Sigmoid colon (tissue), 7 donors: ENCODE results near the gene SPRR2F. TPM values are rescaled to one million over a fixed set of nuclear protein-coding genes. Genes with fewer than 3 reads are reported as not detected.

ENCODE experiments used
- DNase-seq: peaks from one replicate; pipeline ENCODE4 v3.0.0-alpha.2; 2019
- H3K27ac ChIP-seq, 4 donors: fragments of 200-600 bp; sonication (generic); one replicate each; pipeline ENCODE4 v1.5.1; 2016 to 2019; ENCODE audit warnings: mild to moderate bottlenecking in 1 of 4
- H3K27me3 ChIP-seq, 3 donors: fragments of 200-600 bp; sonication (generic); one replicate each; pipeline ENCODE4 v1.5.1; 2019; ENCODE audit warnings: mild to moderate bottlenecking in 1 of 3
- H3K36me3 ChIP-seq, 4 donors: fragments of 200-600 bp; sonication (generic); one replicate each; pipeline ENCODE4 v1.5.1; 2016 to 2019
- H3K4me1 ChIP-seq, 4 donors: fragments of 200-600 bp; sonication (generic); one replicate each; pipeline ENCODE4 v1.5.1; 2017 to 2019
- H3K4me3 ChIP-seq, 4 donors: fragments of 200-600 bp; sonication (generic); one replicate each; pipeline ENCODE4 v1.5.1; 2017 to 2019; ENCODE audit warnings: mild to moderate bottlenecking in 2 of 4, moderate library complexity in 1 of 4
- H3K9me3 ChIP-seq, 4 donors: fragments of 200-600 bp in 3 of 4; sonication (generic) in 3 of 4; one replicate each; pipeline versions ENCODE4 v1.5.1 to v1.6.1; 2013 to 2019
- CTCF ChIP-seq, 4 experiments: fragments of 450-650 bp in 3 of 4; fragments of 200-600 bp in 1 of 4; IDR thresholded peaks; one replicate each; pipeline ENCODE4 v1.5.1; 2016 to 2019; ENCODE audit warnings: antibody characterized with exemption in 4 of 4, mild to moderate bottlenecking in 3 of 4, moderate library complexity in 2 of 4
- EP300 ChIP-seq, 4 donors: sonication (generic); formaldehyde crosslinking; IDR thresholded peaks; one replicate each; pipeline ENCODE4 v1.6.1; 2017; ENCODE audit warnings: antibody characterized with exemption in 4 of 4
- POLR2A ChIP-seq, 2 donors: fragments of 450-650 bp; IDR thresholded peaks; one replicate each; pipeline ENCODE4 v1.6.1; 2016; ENCODE audit warnings: antibody characterized with exemption in 2 of 2, mild to moderate bottlenecking in 2 of 2, moderate library complexity in 2 of 2
- POLR2AphosphoS5 ChIP-seq, 4 donors: sonication (generic); formaldehyde crosslinking; IDR thresholded peaks; one replicate each; pipeline ENCODE4 v1.6.1; 2017; ENCODE audit warnings: antibody characterized with exemption in 4 of 4
- WGBS, 2 donors: extraction: QIAGEN DNeasy Blood & Tissue Kit; methylation state at CpG; one replicate each; pipeline ENCODE4 v1.1.7; 2013; 5-methylcytosine and 5-hydroxymethylcytosine counted together
- intact Hi-C: fragments of 100-400 bp; cut with DNase I; formaldehyde crosslinking; loops from one replicate; pipeline ENCODE4 v1.15.1; 2023
- polyA plus RNA-seq, 3 donors: library from polyadenylated mRNA; stranded (reverse); fragments of 200-250 nt; gene quantifications; one replicate each; pipeline ENCODE4 v1.2.3, GENCODE V29; 2013
- total RNA-seq, 4 donors: library from RNA; depleted of rRNA; stranded (reverse); fragments of >200 nt; gene quantifications; one replicate each; pipeline ENCODE4 v1.1.0, GENCODE V29; 2016
- donor health status: healthy with polysubstance abuse.
- donor health status: Bipolar disorder and iron deficiency.
- donor health status: healthy.

The SPRR2F gene
- total and polyA plus RNA-seq, 7 donors = not detected

GRCh38 chr1:153100245-153100644 is 13.1 kb downstream of the SPRR2F start:
- Histone ChIP-seq H3K4me3 (no peak overlapping the region), H3K36me3 (no peaks in the 10 kb centered on the region), H3K27ac (no peak overlapping the region), H3K4me1 (no peaks in the 10 kb centered on the region), H3K9me3 (no peaks in the 10 kb centered on the region), H3K27me3 (no peaks in the 10 kb centered on the region)
- no peak for TF ChIP-seq CTCF (IDR thresholded peaks at IDR 0.05)
- no peak for TF ChIP-seq EP300 (IDR thresholded peaks at IDR 0.05)
- TF ChIP-seq POLR2A (IDR thresholded peaks at IDR 0.05) = no peak
- no peak for TF ChIP-seq POLR2AphosphoS5 (IDR thresholded peaks at IDR 0.05)
- no peak for DNase-seq
- intact Hi-C loops = no loop called here
- 73 to 87% methylated on average over 5 of the region's 5 CpGs for WGBS, 2 donors

- WGBS, 2 donors = 90 to 94% methylated on average over 9 of the region's 9 CpGs
- Histone ChIP-seq H3K4me1 (no peaks in the 10 kb centered on the region), H3K4me3 (no peak overlapping the region), H3K27me3 (no peaks in the 10 kb centered on the region), H3K9me3 (no peaks in the 10 kb centered on the region), H3K27ac (no peak overlapping the region), H3K36me3 (no peaks in the 10 kb centered on the region)
- intact Hi-C loops = no loop called here
- TF ChIP-seq EP300 (IDR thresholded peaks at IDR 0.05) = no peak
- TF ChIP-seq CTCF (IDR thresholded peaks at IDR 0.05) = no peak
- TF ChIP-seq POLR2AphosphoS5 (IDR thresholded peaks at IDR 0.05) = no peak
- TF ChIP-seq POLR2A (IDR thresholded peaks at IDR 0.05) = no peak
- no peak for DNase-seq
Observed at GRCh38 chr1:153099461-153100045, 13.8 kb downstream of the SPRR2F start.

GRCh38 chr1:153095764-153096163 is 17.6 kb downstream of the SPRR2F start:
- no peaks in the 10 kb centered on the region for H3K27me3 ChIP-seq
- no peak overlapping the region for H3K4me3 ChIP-seq
- no peak overlapping the region for H3K27ac ChIP-seq
- TF ChIP-seq CTCF (IDR thresholded peaks at IDR 0.05) = no peak
- TF ChIP-seq POLR2AphosphoS5 (IDR thresholded peaks at IDR 0.05) = no peak
- no peak for TF ChIP-seq EP300 (IDR thresholded peaks at IDR 0.05)
- no peak for TF ChIP-seq POLR2A (IDR thresholded peaks at IDR 0.05)
- no peaks in the 10 kb centered on the region for H3K4me1 ChIP-seq
- intact Hi-C loops = no loop called here
- H3K36me3 ChIP-seq = no peaks in the 10 kb centered on the region
- H3K9me3 ChIP-seq = no peaks in the 10 kb centered on the region
- DNase-seq = no peak

- no peaks in the 10 kb centered on the region for H3K4me1 ChIP-seq
- no peak for TF ChIP-seq CTCF (IDR thresholded peaks at IDR 0.05)
- no peak for TF ChIP-seq EP300 (IDR thresholded peaks at IDR 0.05)
- no peak for TF ChIP-seq POLR2A (IDR thresholded peaks at IDR 0.05)
- no peak for TF ChIP-seq POLR2AphosphoS5 (IDR thresholded peaks at IDR 0.05)
- H3K27ac ChIP-seq = no peak within 1 kb of the TSS
- no peak within 1 kb of the TSS for H3K4me3 ChIP-seq
- no peaks in the 10 kb centered on the region for H3K9me3 ChIP-seq
- no peaks in the 10 kb centered on the region for H3K27me3 ChIP-seq
- H3K36me3 ChIP-seq = no peaks in the 10 kb centered on the region
- DNase-seq = no peak
- intact Hi-C loops = no loop called here
Observed at GRCh38 chr1:153094426-153094825, 18.9 kb downstream of the SPRR2F start, which contains the start of gene SPRR2E. Gene SPRR2E, minus strand, starts transcription at chr1:153094526. Its CDS starts 775 bp downstream, at chr1:153093751.

- Histone ChIP-seq H3K4me1 (no peaks in the 10 kb centered on the region), H3K9me3 (no peaks in the 10 kb centered on the region), H3K36me3 (no peaks in the 10 kb centered on the region), H3K27me3 (no peaks in the 10 kb centered on the region), H3K4me3 (no peak overlapping the region), H3K27ac (no peak overlapping the region)
- TF ChIP-seq POLR2A (IDR thresholded peaks at IDR 0.05) = no peak
- no peak for TF ChIP-seq POLR2AphosphoS5 (IDR thresholded peaks at IDR 0.05)
- no peak for TF ChIP-seq CTCF (IDR thresholded peaks at IDR 0.05)
- TF ChIP-seq EP300 (IDR thresholded peaks at IDR 0.05) = no peak
- intact Hi-C loops = no loop called here
- WGBS, 2 donors = 30 to 97% methylated on average over 1 of the region's 1 CpG
- DNase-seq = no peak
Observed at GRCh38 chr1:153087652-153088051, 25.7 kb downstream of the SPRR2F start.
